GM20000 (cell line): ENCODE results near the gene ATG5.

ENCODE experiments used
- DNase-seq: peaks from one replicate; pipeline ENCODE4 v3.0.0; 2012; ENCODE audit warnings: low spot score
- TF ChIP-seq, protein P1 (sequence below): IDR thresholded peaks from 2 replicates; pipeline ENCODE4 v1.5.1; 2012; ENCODE audit warnings: mild to moderate bottlenecking, control low read depth; ENCODE audit errors: extremely low read depth, missing control alignments

The ATG5 gene

DNA sequence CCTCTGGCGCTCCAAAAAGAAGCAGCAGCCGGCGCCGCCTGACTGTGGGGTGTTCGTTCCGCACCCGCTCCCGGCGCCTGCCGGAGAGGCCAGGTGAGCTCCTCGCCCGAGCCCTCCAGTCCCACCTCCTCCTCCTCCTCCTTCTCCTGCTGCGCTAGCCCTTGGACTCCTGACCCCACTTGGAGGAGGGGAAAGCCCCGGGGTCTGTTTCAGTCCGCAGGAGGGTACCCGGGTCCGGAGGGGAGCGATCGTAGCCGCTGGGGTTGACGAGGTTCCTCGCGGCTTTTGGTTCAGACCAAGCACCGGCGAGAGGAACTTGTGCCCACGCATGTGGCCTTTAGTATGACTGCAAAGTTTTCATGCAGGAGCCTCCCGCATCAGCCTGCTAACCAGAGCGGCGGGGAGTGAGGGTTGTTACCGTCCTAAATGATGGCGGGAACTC, 35.5 kb upstream of the ATG5 start:
- DNase-seq: peak; percentile 63
- TF ChIP-seq, protein P1, sequence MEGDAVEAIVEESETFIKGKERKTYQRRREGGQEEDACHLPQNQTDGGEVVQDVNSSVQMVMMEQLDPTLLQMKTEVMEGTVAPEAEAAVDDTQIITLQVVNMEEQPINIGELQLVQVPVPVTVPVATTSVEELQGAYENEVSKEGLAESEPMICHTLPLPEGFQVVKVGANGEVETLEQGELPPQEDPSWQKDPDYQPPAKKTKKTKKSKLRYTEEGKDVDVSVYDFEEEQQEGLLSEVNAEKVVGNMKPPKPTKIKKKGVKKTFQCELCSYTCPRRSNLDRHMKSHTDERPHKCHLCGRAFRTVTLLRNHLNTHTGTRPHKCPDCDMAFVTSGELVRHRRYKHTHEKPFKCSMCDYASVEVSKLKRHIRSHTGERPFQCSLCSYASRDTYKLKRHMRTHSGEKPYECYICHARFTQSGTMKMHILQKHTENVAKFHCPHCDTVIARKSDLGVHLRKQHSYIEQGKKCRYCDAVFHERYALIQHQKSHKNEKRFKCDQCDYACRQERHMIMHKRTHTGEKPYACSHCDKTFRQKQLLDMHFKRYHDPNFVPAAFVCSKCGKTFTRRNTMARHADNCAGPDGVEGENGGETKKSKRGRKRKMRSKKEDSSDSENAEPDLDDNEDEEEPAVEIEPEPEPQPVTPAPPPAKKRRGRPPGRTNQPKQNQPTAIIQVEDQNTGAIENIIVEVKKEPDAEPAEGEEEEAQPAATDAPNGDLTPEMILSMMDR: no peak

GRCh38 chr6:106360410-106360988, 34.9 kb upstream of the ATG5 start, which contains the start of gene CRYBG1:
Gene CRYBG1, plus strand, starts transcription at chr6:106360717. Its CDS starts 192 bp downstream, at chr6:106360909.
- TF ChIP-seq, protein P1: peak; percentile 67
- peak; percentile 87 for DNase-seq

- TF ChIP-seq, protein P1: no peak
- DNase-seq: no peak
Observed at GRCh38 chr6:106359959-106360409, 34.4 kb upstream of the ATG5 start.

GRCh38 chr6:106356378-106356777, 30.8 kb upstream of the ATG5 start:
- no peak for DNase-seq
- TF ChIP-seq, protein P1: no peak

- TF ChIP-seq, protein P1: no peak
- no peak for DNase-seq
Observed at GRCh38 chr6:106347219-106347618, 21.7 kb upstream of the ATG5 start.

- DNase-seq: peak; percentile 66
- TF ChIP-seq, protein P1: peak; percentile 61
Observed at GRCh38 chr6:106339334-106340029, 13.9 kb upstream of the ATG5 start.
